HepG2 (cell line): ENCODE measurements around the gene ZCRB1. TPM values are rescaled to one million over a fixed set of nuclear protein-coding genes. Genes with fewer than 3 reads are reported as not detected.

Experiments used
- ATAC-seq: fragments of 200-7000 bp; cut with Tn5 transposase; 3 replicates; pipeline ENCODE4 v1.9.1; 2020; ENCODE audit warnings: mild to moderate bottlenecking, moderate library complexity
- BruUV-seq: library from RNA; stranded (reverse); fragments of 400-500 nt; replicated peaks from 2 replicates; lab custom pipeline; 2021; lab: Mats Ljungman, UMichigan
- CTCF ChIA-PET: fragments of 300-600 bp; formaldehyde crosslinking; extraction: SDS; loops from one replicate; lab custom pipeline; 2021; ENCODE audit warnings: low total read pairs, inconsistent platforms, low intra/inter-chr PET ratio; lab: Yijun Ruan, JAX
- POLR2A ChIA-PET: fragments of 350-600 bp; sonication (Branson Sonifier 250); formaldehyde crosslinking; loops from one replicate; lab custom pipeline; 2020; ENCODE audit warnings: antibody characterized with exemption, inconsistent platforms; lab: Yijun Ruan, JAX
- DNase-seq: peaks from one replicate; pipeline ENCODE4 v3.0.0-alpha.2; 2015; ENCODE audit warnings: low spot score
- FAIRE-seq: peaks from 3 replicates; lab custom pipeline; 2011; peaks lifted over from hg19 to GRCh38; lab: Jason Lieb, UNC
- H2AFZ ChIP-seq: one replicate; pipeline ENCODE4 v1.6.1; 2011; ENCODE audit warnings: low read length, inconsistent platforms
- H3K27ac ChIP-seq: fragments of 300-600 bp; 3 replicates; pipeline ENCODE4 v1.8.0; 2011; ENCODE audit warnings: mixed run types, mild to moderate bottlenecking, mixed read lengths, low read length, inconsistent platforms; ENCODE audit not compliant: insufficient read depth; ENCODE audit errors: extremely low read length
- H3K27me3 ChIP-seq, 2 experiments: fragments of 200-600 bp in 1 of 2; 2 replicates in 1 of 2; 3 replicates in 1 of 2; pipeline versions ENCODE4 v1.6.0 to v1.8.0; 2011; ENCODE audit warnings: low read length in 2 of 2, mild to moderate bottlenecking in 2 of 2, moderate library complexity in 2 of 2, inconsistent platforms in 1 of 2; ENCODE audit not compliant: insufficient read depth in 2 of 2, control insufficient read depth in 1 of 2
- H3K36me3 ChIP-seq, 2 experiments: fragments of 200-600 bp in 1 of 2; replicated peaks in 1 of 2; 2 replicates in 1 of 2; 3 replicates in 1 of 2; pipeline versions ENCODE4 v1.5.1 to v1.8.0; 2011; ENCODE audit warnings: low read length in 2 of 2, inconsistent platforms in 1 of 2; ENCODE audit not compliant: insufficient read depth in 2 of 2, control insufficient read depth in 1 of 2
- H3K4me1 ChIP-seq: 2 replicates; pipeline ENCODE4 v1.5.1; 2012; ENCODE audit warnings: low read length, inconsistent platforms; ENCODE audit not compliant: insufficient read depth
- H3K4me2 ChIP-seq: 2 replicates; pipeline ENCODE4 v1.6.0; 2011; ENCODE audit warnings: low read depth, low read length, inconsistent platforms
- H3K4me3 ChIP-seq, 3 experiments: fragments of 200-600 bp in 1 of 3; sonication (generic), shearing (Covaris generic) in 1 of 3; replicated peaks in 1 of 3; 2 replicates each; pipeline ENCODE4 v1.5.1; 2011 to 2016; ENCODE audit warnings: low read length in 3 of 3, inconsistent platforms in 2 of 3, low read depth in 2 of 3, mild to moderate bottlenecking in 2 of 3, control low read depth in 1 of 3, mixed read lengths in 1 of 3; ENCODE audit not compliant: insufficient read depth in 1 of 3
- H3K79me2 ChIP-seq: one replicate; pipeline ENCODE4 v1.6.1; 2011; ENCODE audit warnings: low read length, inconsistent platforms; ENCODE audit not compliant: insufficient read depth
- H3K9ac ChIP-seq: 2 replicates; pipeline ENCODE4 v1.6.0; 2011; ENCODE audit warnings: mild to moderate bottlenecking, low read depth, low read length, inconsistent platforms; ENCODE audit not compliant: insufficient read depth
- H3K9me3 ChIP-seq: 2 replicates; pipeline ENCODE4 v1.5.1; 2012; ENCODE audit warnings: mild to moderate bottlenecking, low read length
- H4K20me1 ChIP-seq: 2 replicates; pipeline ENCODE4 v1.6.0; 2011; ENCODE audit warnings: inconsistent platforms, mild to moderate bottlenecking, low read length, moderate library complexity; ENCODE audit not compliant: insufficient read depth
- FOXM1 ChIP-seq: sonication (generic); formaldehyde crosslinking; IDR thresholded peaks from 2 replicates; pipeline ENCODE4 v1.5.0; 2020; ENCODE audit warnings: missing genetic modification reagents
- FOXO1 ChIP-seq: sonication (generic); formaldehyde crosslinking; IDR thresholded peaks from 2 replicates; pipeline ENCODE4 v1.4.0; 2020; ENCODE audit warnings: missing genetic modification reagents
- MBNL3 ChIP-seq: fragments of 250-450 bp; sonication (Bioruptor Pico); conservative IDR thresholded peaks from 2 replicates; pipeline ENCODE4 v1.8.0; 2022; ENCODE audit warnings: mild to moderate bottlenecking, inconsistent platforms
- MIXL1 ChIP-seq: IDR thresholded peaks from 2 replicates; pipeline ENCODE4 v1.6.1; 2016
- NONO ChIP-seq, 2 experiments: fragments of 450-650 bp in 1 of 2; sonication (generic) in 1 of 2; formaldehyde crosslinking in 1 of 2; IDR thresholded peaks in 1 of 2; conservative IDR thresholded peaks in 1 of 2; 2 replicates each; pipeline versions ENCODE4 v1.6.1 to v1.8.0; 2017 to 2022; ENCODE audit warnings: mild to moderate bottlenecking in 1 of 2, missing genetic modification reagents in 1 of 2, moderate library complexity in 1 of 2
- RFX3 ChIP-seq: IDR thresholded peaks from 2 replicates; pipeline ENCODE4 v1.6.1; 2016; ENCODE audit warnings: missing biosample characterization, missing genetic modification reagents
- SAP130 ChIP-seq: IDR thresholded peaks from 2 replicates; pipeline ENCODE4 v1.6.1; 2016; ENCODE audit warnings: low read depth
- SMC3 ChIP-seq: IDR thresholded peaks from 2 replicates; pipeline ENCODE4 v1.6.1; 2011; ENCODE audit warnings: low read length, improper control_type of control experiment
- SRF ChIP-seq: IDR thresholded peaks from 2 replicates; pipeline ENCODE4 v1.6.1; 2011; ENCODE audit warnings: mild to moderate bottlenecking, low read depth, low read length, moderate library complexity
- SRSF1 ChIP-seq: fragments of 200-400 bp; formaldehyde crosslinking; optimal IDR thresholded peaks from 2 replicates; pipeline ENCODE3; 2017; ENCODE audit warnings: mild to moderate bottlenecking, low read depth, low read length, moderate library complexity
- ZC3H13 ChIP-seq: sonication (generic); formaldehyde crosslinking; IDR thresholded peaks from 2 replicates; pipeline ENCODE4 v1.8.1; 2023; ENCODE audit warnings: mild to moderate bottlenecking, missing genetic modification reagents, moderate library complexity
- ZNF343 ChIP-seq: sonication (generic); formaldehyde crosslinking; IDR thresholded peaks from 2 replicates; pipeline ENCODE4 v1.4.0; 2020; ENCODE audit warnings: mild to moderate bottlenecking, missing genetic modification reagents
- ZNF383 ChIP-seq: sonication (generic); formaldehyde crosslinking; IDR thresholded peaks from 2 replicates; pipeline ENCODE4 v1.4.0; 2020; ENCODE audit warnings: missing genetic modification reagents, mild to moderate bottlenecking, borderline replicate concordance
- ZNF691 ChIP-seq: sonication (generic); formaldehyde crosslinking; IDR thresholded peaks from 2 replicates; pipeline ENCODE4 v1.4.0; 2020; ENCODE audit warnings: missing genetic modification reagents, low read depth, mild to moderate bottlenecking, borderline replicate concordance
- ZSCAN21 ChIP-seq: sonication (generic); formaldehyde crosslinking; IDR thresholded peaks from 2 replicates; pipeline ENCODE4 v1.8.0; 2022; ENCODE audit warnings: mild to moderate bottlenecking, missing genetic modification reagents, moderate library complexity, borderline replicate concordance
- WGBS: methylation state at CpG from one replicate; pipeline ENCODE4 v1.1.6; 2017; ENCODE audit warnings: low lambda C conversion rate; 5-methylcytosine and 5-hydroxymethylcytosine counted together
- in situ Hi-C: cut with HindIII; loops from 2 replicates; pipeline ENCODE4 v1.10.0; 2017; ENCODE audit warnings: low pct_unique_long_range_greater_than_20kb; ENCODE audit not compliant: extremely low pct_ligation_motif_present
- intact Hi-C: fragments of 100-400 bp; cut with micrococcal nuclease; formaldehyde crosslinking; loops from one replicate; pipeline ENCODE4 v1.10.0; 2022; ENCODE audit not compliant: unreplicated experiment
- polyA plus RNA-seq, 8 experiments: library from polyadenylated mRNA; depleted of rRNA in 3 of 8; stranded (reverse) in 7 of 8; unstranded in 1 of 8; fragments of >200 nt; fragmentation: Illumina TruSeq in 4 of 8; extraction: Trizol in 4 of 8; gene quantifications; 2 replicates each; pipeline versions ENCODE4 v1.2.1 to v1.2.3, GENCODE V29; 2011 to 2016; ENCODE audit warnings: low read depth in 4 of 8, missing spikeins in 1 of 8, mixed read lengths in 1 of 8; ENCODE audit not compliant: insufficient read depth in 1 of 8
- total RNA-seq, 5 experiments: library from RNA; depleted of rRNA; stranded (reverse); fragments of >200 nt; fragmentation: Illumina TruSeq; extraction: Trizol; gene quantifications; 2 replicates each; pipeline ENCODE4 v1.2.3, GENCODE V29; 2016; ENCODE audit warnings: low read depth in 1 of 5

Gene ZCRB1
- total and polyA plus RNA-seq, 2 of the 13 experiments (the other 11 are each of a cell fraction or from before 2014, with no cell fraction given) = 43.5 to 49.8 TPM

- Histone ChIP-seq H3K4me3 (no peak overlapping the region), H3K4me1 (peaks cover 16% of the 10 kb centered on the region), H3K27ac (no peak overlapping the region), H3K27me3 (no peaks in the 10 kb centered on the region), H4K20me1 (no peaks in the 10 kb centered on the region), H3K79me2 (no peaks in the 10 kb centered on the region), H3K4me2 (no peak overlapping the region), H3K36me3 (no peaks in the 10 kb centered on the region), H2AFZ (no peak overlapping the region), H3K9me3 (no peaks in the 10 kb centered on the region), H3K9ac (no peak overlapping the region)
- no peak for FAIRE-seq
- no peak for DNase-seq
- CTCF ChIA-PET = no interaction called here
- no peak for TF ChIP-seq FOXO1 (CRISPR knock-in tag)
- TF ChIP-seq ZNF691 (CRISPR knock-in tag) = no peak
- no peak for TF ChIP-seq ZNF383
- TF ChIP-seq RFX3 (CRISPR knock-in tag) = no peak
- no peak for TF ChIP-seq SRSF1
- no peak for TF ChIP-seq MBNL3 (CRISPR knock-in tag)
- TF ChIP-seq SMC3 = no peak
- TF ChIP-seq ZNF343 = no peak
- TF ChIP-seq ZC3H13 = no peak
- no peak for TF ChIP-seq NONO (IDR thresholded peaks at IDR 0.05)
- no peak for TF ChIP-seq NONO (CRISPR knock-in tag; conservative IDR thresholded peaks at IDR 0.05)
- no peak for TF ChIP-seq ZSCAN21 (CRISPR knock-in tag)
- TF ChIP-seq SRF = no peak
- no peak for TF ChIP-seq MIXL1 (CRISPR knock-in tag)
- no peak for TF ChIP-seq FOXM1 (CRISPR knock-in tag)
- TF ChIP-seq SAP130 (CRISPR knock-in tag) = no peak
- ATAC-seq = no peak
- no TSS peak for BruUV-seq
- POLR2A ChIA-PET = no interaction called here
- in situ Hi-C loops = no loop called here
- intact Hi-C loops = no loop called here
- WGBS = 60% methylated on average over 3 of the region's 3 CpGs
These were observed 44.0 kb downstream of the ZCRB1 start for GRCh38 chr12:42281844-42282243.
